ENCODE measurements around the gene DDIT3. TPM values are rescaled to one million over a fixed set of nuclear protein-coding genes. Genes with fewer than 3 reads are reported as not detected.
A peak's percentile ranks its signal among the peaks of the same experiment; 100 is the strongest.

DDIT3 gene
- total RNA-seq, 6 experiments from 2014 or later: 9.4 to 10.8 (median 10.2) TPM

GRCh38 chr12:57491393-57492280 is 28.7 kb downstream of the DDIT3 start:
- Mint-ChIP-seq H3K27me3 (ENCODE audit: insufficient read depth) (peaks cover 2% of the 10 kb centered on the region; the same call in 1 of the 2 replicates), H3K9me3 (no peaks in the 10 kb centered on the region), H3K4me1 (ENCODE audit: low read depth) (peaks cover 18% of the 10 kb centered on the region), H3K36me3 (ENCODE audit: low read depth) (peaks cover 33% of the 10 kb centered on the region), H3K27ac (no peak overlapping the region; the same call in 1 of the 2 replicates), H3K4me3 (no peak overlapping the region)
- TF ChIP-seq CTCF (IDR thresholded peaks at IDR 0.05): peak; percentile 42
- no peak for DNase-seq

- Mint-ChIP-seq H3K36me3 (ENCODE audit: low read depth) (peaks cover 33% of the 10 kb centered on the region), H3K4me1 (ENCODE audit: low read depth) (peaks cover 18% of the 10 kb centered on the region), H3K9me3 (no peaks in the 10 kb centered on the region), H3K27ac (no peak overlapping the region), H3K27me3 (ENCODE audit: insufficient read depth) (peaks cover 2% of the 10 kb centered on the region; the same call in 1 of the 2 replicates), H3K4me3 (no peak overlapping the region)
- TF ChIP-seq CTCF (IDR thresholded peaks at IDR 0.05): no peak
- no peak for DNase-seq
Measured at GRCh38 chr12:57490126-57490525, 30.2 kb downstream of the DDIT3 start.

GRCh38 chr12:57489157-57489641 is 31.1 kb downstream of the DDIT3 start:
- Mint-ChIP-seq H3K27ac (peak overlapping the region; percentile 85), H3K27me3 (ENCODE audit: insufficient read depth) (peaks cover 2% of the 10 kb centered on the region; the same call in 1 of the 2 replicates), H3K4me3 (peak overlapping the region; percentile 97), H3K9me3 (no peaks in the 10 kb centered on the region), H3K4me1 (ENCODE audit: low read depth) (peaks cover 18% of the 10 kb centered on the region), H3K36me3 (ENCODE audit: low read depth) (peaks cover 33% of the 10 kb centered on the region)
- TF ChIP-seq CTCF (IDR thresholded peaks at IDR 0.05): no peak
- peak; percentile 37 for DNase-seq

GRCh38 chr12:57488402-57489156 is 31.7 kb downstream of the DDIT3 start:
- Mint-ChIP-seq H3K27me3 (ENCODE audit: insufficient read depth) (peaks cover 2% of the 10 kb centered on the region; the same call in 1 of the 2 replicates), H3K36me3 (ENCODE audit: low read depth) (peaks cover 33% of the 10 kb centered on the region), H3K27ac (peak overlapping the region; percentile 85), H3K4me3 (peak overlapping the region; percentile 97), H3K9me3 (no peaks in the 10 kb centered on the region), H3K4me1 (ENCODE audit: low read depth) (peaks cover 20% of the 10 kb centered on the region)
- no peak for TF ChIP-seq CTCF (IDR thresholded peaks at IDR 0.05)
- DNase-seq: no peak

- Mint-ChIP-seq H3K36me3 (ENCODE audit: low read depth) (peaks cover 31% of the 10 kb centered on the region), H3K27me3 (ENCODE audit: insufficient read depth) (peaks cover 2% of the 10 kb centered on the region; the same call in 1 of the 2 replicates), H3K27ac (peak within 1 kb of the TSS; percentile 85), H3K4me3 (peak within 1 kb of the TSS; percentile 97), H3K9me3 (no peaks in the 10 kb centered on the region), H3K4me1 (ENCODE audit: low read depth) (peaks cover 28% of the 10 kb centered on the region)
- no peak for TF ChIP-seq CTCF (IDR thresholded peaks at IDR 0.05)
- DNase-seq: peak; percentile 94
Measured at GRCh38 chr12:57487597-57488401, 32.5 kb downstream of the DDIT3 start, which contains the start of gene MARS1. TSS of gene MARS1 (plus strand) at chr12:57488068. CDS start at chr12:57488091, 23 bp downstream.
